Left cardiac atrium (tissue), 4 donors: Measurements from ENCODE around the gene CCDC6. TPM values are rescaled to one million over a fixed set of nuclear protein-coding genes. Genes with fewer than 3 reads are reported as not detected.
"Not testable (repeated sequence)": the region's sequence is repeated elsewhere in the genome, so short reads cannot be mapped to it uniquely, and the experiment has no call there.

Source experiments
- ATAC-seq, 2 donors: fragments of 200-7000 bp; cut with Tn5 transposase; one replicate each; pipeline ENCODE4 v1.9.1; 2020; ENCODE audit warnings: mild to moderate bottlenecking in 2 of 2, moderate library complexity in 2 of 2
- DNase-seq: peaks from one replicate; pipeline ENCODE4 v3.0.0-alpha.2; 2020
- intact Hi-C, 2 donors: fragments of 100-400 bp; cut with DNase I; formaldehyde crosslinking; loops; one replicate each; pipeline versions ENCODE4 v1.14.1 to v1.15.1; 2022 to 2023
- total RNA-seq, 2 donors: library from RNA; stranded (reverse); fragmentation: NEBNext Ultra II Directional; extraction: Animal tissue kit (Norgen Biotek cat#: 25700); gene quantifications; one replicate each; pipeline ENCODE4 v1.2.1, GENCODE V29; 2021
- donor health status: DM: no; HTN: yes; CAD: no.
- donor health status: DM: no; HTN: yes; CAD: no; lungs with severe emphysema.
- donor health status: DM: yes; HTN: yes; CAD: no.
- donor health status: Dilated cardiomyopathy.

Gene CCDC6
- total RNA-seq, 2 donors from 2014 or later, result 21.0 to 24.3 TPM

- no peak for ATAC-seq
- DNase-seq, result no peak
- intact Hi-C loops, result no loop called here
These were observed 18.2 kb downstream of the CCDC6 start for GRCh38 chr10:59887972-59888640.

DNA sequence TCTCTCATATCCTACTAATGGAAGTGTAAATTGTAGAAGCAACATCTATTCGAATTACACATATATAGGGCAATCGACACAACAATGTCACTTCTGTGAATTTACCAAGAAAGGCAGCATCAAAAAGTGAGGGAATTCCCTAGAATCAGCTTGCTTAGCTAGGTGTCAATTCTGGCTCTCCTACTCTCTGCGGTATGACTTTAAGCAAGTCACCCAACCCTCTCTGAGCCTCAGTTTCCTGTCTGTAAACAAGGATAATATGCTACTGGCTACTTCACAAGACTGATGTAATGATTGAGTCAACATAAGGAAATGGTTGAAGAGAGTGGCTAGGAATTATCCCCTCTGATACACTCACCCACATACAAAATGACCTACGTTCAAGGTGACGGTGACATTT lies 19.4 kb downstream of the CCDC6 start:
- no peak for DNase-seq
- intact Hi-C loops, result no loop called here

DNA sequence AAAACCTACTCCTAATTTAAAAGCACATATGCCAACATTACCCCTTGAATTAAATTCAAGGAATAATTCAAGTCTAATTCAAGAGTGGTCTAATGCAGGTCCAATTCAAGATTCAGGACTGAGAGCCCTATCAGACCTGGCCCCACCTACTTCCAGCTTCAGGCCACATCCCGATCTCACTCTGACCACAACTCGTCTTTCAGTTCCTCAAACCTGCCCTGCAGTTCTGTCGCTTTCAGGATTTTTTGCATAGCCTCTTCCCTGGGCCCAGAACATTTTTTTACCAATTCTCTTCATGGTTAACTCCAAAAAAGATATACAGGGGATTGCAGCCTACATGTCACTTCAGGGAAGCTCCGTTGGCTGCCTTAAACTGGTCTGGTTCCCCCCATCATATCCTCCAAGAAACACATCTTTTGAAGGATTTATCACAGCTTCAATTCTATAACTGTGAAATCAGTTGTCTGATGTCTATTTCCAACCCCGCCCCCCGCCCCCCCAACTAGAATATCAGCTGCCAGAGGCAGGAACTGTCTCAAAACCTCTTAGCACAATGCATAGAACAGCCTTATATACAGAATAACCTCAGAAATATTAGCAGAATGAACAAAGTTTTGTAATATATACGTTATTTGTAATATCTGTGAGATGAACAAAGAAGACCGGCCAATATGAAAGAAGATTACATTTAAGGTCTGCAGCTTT lies 20.8 kb downstream of the CCDC6 start:
- DNase-seq (no peak), ATAC-seq (peak in 1 of 2 donors; percentile 48)
- intact Hi-C loops, result no loop called here

More for the DNA sequence above, 19.4 kb downstream of the CCDC6 start:
- no peak for ATAC-seq

DNA sequence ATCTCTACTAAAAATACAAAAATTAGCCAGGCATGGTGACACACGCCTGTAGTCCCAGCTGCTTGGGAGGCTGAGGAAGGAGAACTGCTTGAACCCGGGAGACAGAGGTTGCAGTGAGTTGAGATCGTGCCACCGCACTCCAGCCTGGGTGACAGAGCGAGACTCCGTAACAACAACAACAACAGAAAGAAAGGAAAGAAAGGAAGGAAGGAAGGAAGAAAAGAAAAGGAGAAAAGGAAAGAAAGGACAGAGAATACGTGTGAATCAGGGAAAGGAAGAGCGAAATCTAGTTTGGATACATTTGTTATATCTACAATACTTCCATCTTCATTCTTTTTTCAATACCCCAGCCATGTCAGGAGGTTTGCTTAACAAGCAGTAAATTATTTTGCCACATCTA lies 21.5 kb downstream of the CCDC6 start:
- ATAC-seq, intact Hi-C loops, DNase-seq: not testable (repeated sequence)

GRCh38 chr10:59881640-59882039 lies 24.7 kb downstream of the CCDC6 start:
- intact Hi-C loops, result no loop called here
- ATAC-seq, result no peak
- no peak for DNase-seq

DNA sequence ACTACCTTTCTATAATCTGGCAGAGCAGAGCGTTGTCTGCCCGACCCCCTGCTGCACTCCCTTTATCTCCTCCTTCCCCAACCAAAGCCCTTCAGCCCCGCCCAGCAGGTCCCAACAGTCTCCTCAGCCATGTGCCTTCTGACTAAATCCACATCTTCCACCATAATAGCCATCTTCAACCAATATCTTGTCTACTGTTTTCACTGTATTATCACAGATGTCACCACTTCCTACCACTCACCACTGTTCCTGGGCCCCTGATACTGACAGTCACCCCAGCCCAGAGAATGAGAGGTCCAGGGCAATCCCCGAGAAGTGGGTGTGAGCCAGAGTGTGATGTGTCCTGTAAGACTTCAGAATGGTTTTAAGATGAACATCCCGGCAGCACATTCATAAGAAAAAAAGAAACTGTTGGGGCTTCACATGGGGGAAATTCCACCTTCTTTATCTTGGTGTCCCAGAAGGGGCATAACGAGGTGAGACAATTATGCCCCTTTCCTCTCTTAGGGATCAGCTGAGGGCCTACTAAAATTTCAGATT lies 25.3 kb downstream of the CCDC6 start:
- intact Hi-C loops, result no loop called here
- no peak for ATAC-seq
- DNase-seq, result no peak

DNA sequence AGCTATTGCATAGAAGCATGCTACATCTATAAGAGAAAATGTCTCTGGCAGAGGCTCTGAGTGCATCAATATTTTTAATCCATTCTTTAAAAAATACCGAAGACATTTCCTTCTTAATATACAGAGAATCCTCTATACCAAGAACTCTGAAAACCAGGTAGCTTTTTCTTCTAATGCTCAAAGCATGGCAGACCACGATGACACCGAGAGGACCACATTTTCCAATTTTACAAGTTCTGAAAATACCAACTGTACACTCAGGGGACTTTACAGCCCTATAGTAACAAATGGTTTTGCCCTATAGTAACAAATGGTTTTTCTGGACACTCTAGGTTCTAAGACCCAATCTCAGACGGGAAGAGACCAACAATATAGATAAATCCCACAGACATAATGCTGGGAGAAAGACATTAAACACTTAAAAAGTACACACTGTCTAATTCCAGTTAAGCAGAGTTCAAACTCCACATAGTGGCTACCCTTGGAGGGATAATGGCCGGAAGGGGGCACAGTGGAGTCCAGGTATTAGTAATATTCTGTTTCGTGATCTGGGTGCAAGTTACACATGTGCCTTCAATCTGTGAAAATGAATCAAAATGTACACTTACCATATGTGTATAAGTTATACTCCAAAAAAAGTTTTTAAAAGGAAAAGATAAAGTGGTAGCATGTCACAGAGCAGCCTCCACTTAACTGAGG lies 26.2 kb downstream of the CCDC6 start:
- intact Hi-C loops, result no loop called here
- DNase-seq (no peak), ATAC-seq (no peak)

DNA sequence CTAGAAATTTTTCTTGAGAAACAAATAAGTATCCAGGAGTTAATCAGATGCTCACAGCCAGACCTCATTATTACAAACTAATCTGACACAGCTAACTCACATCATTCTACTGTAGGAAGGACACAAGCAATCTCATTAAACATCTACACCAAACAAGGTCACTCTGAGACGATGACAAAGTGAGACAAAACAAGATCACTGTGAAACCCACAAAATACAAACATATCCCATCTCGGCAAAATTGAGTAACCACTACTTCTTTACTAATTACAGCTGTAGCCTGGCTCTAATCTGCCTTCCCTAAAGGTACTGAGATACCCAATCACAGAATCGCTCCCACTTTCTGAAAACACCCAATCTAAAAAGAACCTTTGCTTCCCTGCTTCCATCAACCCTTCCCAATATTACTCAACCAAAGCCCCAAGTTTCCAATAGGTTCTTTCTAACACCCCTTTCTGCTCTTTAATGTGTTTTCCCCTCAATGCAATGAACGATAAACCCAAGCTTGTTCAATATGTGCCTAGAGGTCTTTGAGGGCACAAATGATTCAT lies 26.9 kb downstream of the CCDC6 start:
- no peak for ATAC-seq
- intact Hi-C loops, result no loop called here
- no peak for DNase-seq

GRCh38 chr10:59878915-59879314 lies 27.4 kb downstream of the CCDC6 start:
- ATAC-seq (no peak), DNase-seq (no peak)
- intact Hi-C loops, result no loop called here

DNA sequence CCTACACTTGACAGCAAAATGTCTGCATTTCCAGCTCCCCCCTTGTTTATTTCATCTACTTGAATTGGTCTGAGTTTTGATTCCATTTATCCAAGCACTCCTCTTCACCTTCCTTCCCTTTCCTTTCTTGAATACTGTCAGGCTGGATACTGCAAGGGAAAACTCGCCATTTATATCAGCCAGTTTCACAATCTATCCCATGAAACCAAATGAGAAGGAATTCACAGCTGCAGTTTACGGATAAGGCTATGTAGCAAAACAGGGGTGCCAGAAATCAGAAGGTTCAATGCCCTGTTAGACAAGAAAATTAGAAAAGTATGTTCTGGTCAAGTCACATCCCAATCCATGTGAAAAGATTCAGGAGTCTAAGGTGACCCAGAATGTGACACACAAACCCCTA lies 28.1 kb downstream of the CCDC6 start:
- intact Hi-C loops, result no loop called here
- ATAC-seq (no peak), DNase-seq (no peak)

GRCh38 chr10:59877191-59877671 lies 29.1 kb downstream of the CCDC6 start:
- no peak for DNase-seq
- ATAC-seq, result peak in 1 of 2 donors; percentile 28
- intact Hi-C loops, result no loop called here

- intact Hi-C loops, result no loop called here
- DNase-seq (no peak), ATAC-seq (no peak)
These were observed 29.7 kb downstream of the CCDC6 start for GRCh38 chr10:59876695-59877094.

- intact Hi-C loops, ATAC-seq, DNase-seq: not testable (repeated sequence)
These were observed 30.1 kb downstream of the CCDC6 start for GRCh38 chr10:59876208-59876607.

DNA sequence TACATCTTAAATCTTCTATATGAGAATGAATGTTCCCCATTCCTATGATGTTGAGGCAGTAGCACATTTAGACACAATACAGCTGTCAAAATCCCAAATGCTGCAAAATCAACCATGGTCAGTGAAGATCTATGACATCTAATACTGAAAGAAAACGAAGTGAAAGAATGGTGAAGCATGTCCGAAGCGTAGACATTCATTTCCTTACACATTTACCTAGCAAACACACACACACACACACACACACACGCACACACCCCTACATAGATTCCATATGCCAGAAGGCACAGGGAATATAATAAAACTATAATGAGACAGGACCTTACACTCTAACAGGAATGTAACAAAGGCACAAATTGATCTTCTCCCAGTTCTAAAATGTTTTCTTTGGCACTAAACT lies 32.5 kb downstream of the CCDC6 start:
- no peak for DNase-seq
- intact Hi-C loops, result no loop called here
- ATAC-seq, result no peak

GRCh38 chr10:59872892-59873463 lies 33.4 kb downstream of the CCDC6 start:
- intact Hi-C loops, result no loop called here
- DNase-seq, result peak; percentile 59

GRCh38 chr10:59870152-59870551 lies 36.2 kb downstream of the CCDC6 start:
- DNase-seq (no peak), ATAC-seq (no peak)
- intact Hi-C loops, result no loop called here

More at GRCh38 chr10:59872892-59873463, 33.4 kb downstream of the CCDC6 start:
- peak; percentile 35 to 85 for ATAC-seq

DNA sequence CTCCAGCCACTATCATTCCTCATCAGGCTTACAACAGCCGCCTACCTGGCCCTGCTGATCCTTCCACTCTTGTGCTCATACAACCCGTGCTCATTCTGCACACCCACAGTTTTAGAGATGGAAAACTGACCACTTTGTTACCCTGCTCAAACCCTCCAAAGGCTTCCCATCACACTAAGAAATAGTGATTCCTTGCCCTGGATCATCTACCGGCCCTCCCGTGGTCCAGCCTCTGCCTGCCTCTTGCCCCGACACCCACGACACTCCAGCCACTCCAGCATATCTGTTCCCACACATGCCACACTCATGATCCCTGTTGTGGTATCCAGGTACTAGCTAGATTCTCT lies 36.8 kb downstream of the CCDC6 start:
- DNase-seq (no peak), ATAC-seq (no peak)
- intact Hi-C loops, result loop anchor here in 1 of 2 donors (5.0 to 10.0 kb wide), 2 partner anchors 38 to 165 kb away; partner anchors contain the start of gene CCDC6

DNA sequence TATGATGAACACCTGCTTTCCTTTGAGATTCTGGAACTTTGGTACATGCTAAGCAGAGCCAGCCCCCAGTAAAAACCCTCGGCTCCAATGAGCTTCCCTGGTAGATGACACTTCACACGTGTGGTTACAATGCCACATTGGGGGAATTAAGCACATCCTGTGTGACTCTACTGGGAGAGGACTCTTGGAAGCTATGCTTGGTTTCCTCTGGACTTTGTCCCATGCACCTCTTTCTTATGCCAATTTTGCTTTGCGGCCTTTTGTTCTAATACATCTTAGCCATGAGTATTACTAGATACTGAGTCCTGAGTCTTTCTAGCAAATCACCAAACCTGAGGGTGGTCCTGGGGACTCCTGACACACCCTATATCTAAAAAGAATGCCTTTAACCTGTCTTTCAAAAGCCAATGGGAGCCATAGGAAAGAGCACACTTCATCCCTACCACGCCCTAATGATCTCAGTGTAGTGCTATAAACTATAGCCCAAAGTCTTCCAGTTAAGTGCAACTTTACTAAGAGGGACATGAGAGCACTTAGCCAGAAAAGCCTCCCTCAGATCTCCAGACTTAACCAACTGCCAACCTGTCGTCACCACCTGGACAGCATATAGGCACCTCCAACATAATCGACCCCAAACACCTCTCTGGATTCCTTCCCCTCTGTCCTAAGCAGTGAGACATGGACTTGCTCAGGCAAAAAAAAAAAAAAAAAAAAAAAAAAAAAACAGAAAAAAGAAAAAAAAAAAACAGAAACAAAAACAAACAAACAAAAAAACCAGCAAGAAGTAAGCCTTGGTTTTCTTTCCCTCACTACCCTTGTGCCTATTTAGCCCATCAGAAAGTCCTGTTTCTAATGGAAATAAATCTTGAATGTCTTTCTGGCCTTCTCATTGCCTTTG lies 37.4 kb downstream of the CCDC6 start:
- ATAC-seq (no peak), DNase-seq (no peak)
- intact Hi-C loops, result loop anchor here in 1 of 2 donors (5.0 to 10.0 kb wide), 2 partner anchors 38 to 166 kb away; partner anchors contain the start of gene CCDC6
